ENCODE results near the gene ARSI. TPM values are rescaled to one million over a fixed set of nuclear protein-coding genes. Genes with fewer than 3 reads are reported as not detected.

Gene ARSI
- total RNA-seq, 1 donor, result 1.5 TPM

DNA sequence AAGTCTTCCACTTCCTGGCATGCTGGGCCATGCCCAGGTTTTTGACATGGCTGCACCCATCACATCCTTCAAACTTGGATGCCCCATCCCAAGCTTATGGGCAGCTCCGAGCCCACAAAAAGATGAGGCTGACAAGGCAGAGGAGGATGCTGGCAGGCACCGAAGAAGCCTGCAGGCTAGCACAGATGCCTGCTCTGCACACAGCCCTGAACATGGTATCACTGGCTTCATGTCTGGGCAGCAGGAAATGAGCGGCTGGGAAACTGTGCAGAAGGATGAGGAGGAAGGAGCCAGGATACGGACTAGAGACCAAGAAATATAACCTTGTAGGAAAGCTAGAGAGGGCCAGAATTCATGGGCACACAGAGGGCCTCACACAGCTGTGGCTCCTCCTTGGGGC is 27.9 kb downstream of the ARSI start:
- DNase-seq (ENCODE audit: low read depth), result no peak
- TF ChIP-seq, protein P1, sequence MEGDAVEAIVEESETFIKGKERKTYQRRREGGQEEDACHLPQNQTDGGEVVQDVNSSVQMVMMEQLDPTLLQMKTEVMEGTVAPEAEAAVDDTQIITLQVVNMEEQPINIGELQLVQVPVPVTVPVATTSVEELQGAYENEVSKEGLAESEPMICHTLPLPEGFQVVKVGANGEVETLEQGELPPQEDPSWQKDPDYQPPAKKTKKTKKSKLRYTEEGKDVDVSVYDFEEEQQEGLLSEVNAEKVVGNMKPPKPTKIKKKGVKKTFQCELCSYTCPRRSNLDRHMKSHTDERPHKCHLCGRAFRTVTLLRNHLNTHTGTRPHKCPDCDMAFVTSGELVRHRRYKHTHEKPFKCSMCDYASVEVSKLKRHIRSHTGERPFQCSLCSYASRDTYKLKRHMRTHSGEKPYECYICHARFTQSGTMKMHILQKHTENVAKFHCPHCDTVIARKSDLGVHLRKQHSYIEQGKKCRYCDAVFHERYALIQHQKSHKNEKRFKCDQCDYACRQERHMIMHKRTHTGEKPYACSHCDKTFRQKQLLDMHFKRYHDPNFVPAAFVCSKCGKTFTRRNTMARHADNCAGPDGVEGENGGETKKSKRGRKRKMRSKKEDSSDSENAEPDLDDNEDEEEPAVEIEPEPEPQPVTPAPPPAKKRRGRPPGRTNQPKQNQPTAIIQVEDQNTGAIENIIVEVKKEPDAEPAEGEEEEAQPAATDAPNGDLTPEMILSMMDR (IDR thresholded peaks at IDR 0.05; ENCODE audit: insufficient read depth, low read length), result no peak
- H3K4me3 ChIP-seq (ENCODE audit: low read depth, low read length), result no peak overlapping the region

DNA sequence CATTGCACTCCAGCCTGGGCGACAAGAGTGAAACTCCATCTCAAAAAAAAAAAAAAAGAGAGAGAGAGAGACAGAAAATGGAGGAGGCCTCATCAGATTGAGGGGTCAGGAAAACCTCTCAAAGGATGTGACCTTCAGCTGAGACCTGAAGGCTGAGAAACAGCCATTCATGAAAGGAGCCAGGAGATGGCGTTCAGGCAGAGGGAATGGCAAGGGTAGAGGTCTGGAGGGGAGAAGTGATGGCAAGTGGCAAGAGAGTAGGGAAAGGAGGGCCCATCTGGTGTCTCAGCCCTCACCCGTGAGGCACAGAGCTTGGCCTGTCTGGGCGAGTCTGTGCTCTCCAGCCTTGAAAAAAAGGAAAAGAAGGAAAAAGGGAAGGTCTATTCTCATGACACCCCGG is 30.2 kb downstream of the ARSI start:
- TF ChIP-seq, protein P1 (IDR thresholded peaks at IDR 0.05; ENCODE audit: insufficient read depth, low read length), result peak; percentile 63
- peak; percentile 45 for DNase-seq (ENCODE audit: low read depth)
- no peak overlapping the region for H3K4me3 ChIP-seq (ENCODE audit: low read depth, low read length)

DNA sequence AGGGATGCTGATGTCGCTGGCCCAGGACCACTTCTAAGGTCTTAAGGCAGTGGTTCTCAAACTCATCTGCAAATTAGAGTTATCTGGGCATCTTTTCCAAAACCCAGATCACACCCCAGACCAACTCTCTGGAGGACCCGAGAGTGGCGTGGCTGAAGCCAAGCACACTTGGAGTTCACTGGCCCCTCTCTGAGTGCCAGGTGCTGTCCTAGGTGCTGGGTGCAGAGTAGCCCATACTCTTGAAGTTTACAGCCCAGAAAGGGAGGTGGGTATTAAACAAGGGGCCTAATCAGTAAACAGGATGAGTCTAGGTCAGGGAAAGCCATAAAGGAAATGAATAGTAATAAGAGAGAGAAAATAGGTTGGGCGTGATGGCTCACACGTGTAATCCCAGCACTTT is 30.8 kb downstream of the ARSI start:
- TF ChIP-seq, protein P1 (IDR thresholded peaks at IDR 0.05; ENCODE audit: insufficient read depth, low read length), result no peak
- H3K4me3 ChIP-seq (ENCODE audit: low read depth, low read length), result no peak overlapping the region
- DNase-seq (ENCODE audit: low read depth), result no peak

DNA sequence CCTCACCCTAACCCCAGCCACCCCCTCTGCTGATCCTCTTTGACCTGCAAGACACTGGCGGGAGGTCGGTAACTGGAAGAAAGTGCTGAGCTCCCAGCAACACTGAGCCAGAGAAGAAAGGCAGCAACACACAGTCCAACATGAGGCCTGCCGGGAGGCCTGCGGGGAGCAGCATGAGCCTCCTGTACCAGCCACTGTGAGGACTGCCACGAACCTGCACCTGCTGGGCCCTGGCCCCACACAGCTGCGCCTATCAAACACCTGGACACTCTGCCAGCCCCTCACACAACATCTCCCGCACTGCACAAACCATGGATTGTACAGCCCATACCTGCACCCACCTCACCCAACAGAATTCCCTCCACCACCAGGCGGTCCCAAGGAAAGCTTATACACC is 31.4 kb downstream of the ARSI start:
- H3K4me3 ChIP-seq (ENCODE audit: low read depth, low read length), result no peak overlapping the region
- no peak for DNase-seq (ENCODE audit: low read depth)
- TF ChIP-seq, protein P1 (IDR thresholded peaks at IDR 0.05; ENCODE audit: insufficient read depth, low read length), result no peak

DNA sequence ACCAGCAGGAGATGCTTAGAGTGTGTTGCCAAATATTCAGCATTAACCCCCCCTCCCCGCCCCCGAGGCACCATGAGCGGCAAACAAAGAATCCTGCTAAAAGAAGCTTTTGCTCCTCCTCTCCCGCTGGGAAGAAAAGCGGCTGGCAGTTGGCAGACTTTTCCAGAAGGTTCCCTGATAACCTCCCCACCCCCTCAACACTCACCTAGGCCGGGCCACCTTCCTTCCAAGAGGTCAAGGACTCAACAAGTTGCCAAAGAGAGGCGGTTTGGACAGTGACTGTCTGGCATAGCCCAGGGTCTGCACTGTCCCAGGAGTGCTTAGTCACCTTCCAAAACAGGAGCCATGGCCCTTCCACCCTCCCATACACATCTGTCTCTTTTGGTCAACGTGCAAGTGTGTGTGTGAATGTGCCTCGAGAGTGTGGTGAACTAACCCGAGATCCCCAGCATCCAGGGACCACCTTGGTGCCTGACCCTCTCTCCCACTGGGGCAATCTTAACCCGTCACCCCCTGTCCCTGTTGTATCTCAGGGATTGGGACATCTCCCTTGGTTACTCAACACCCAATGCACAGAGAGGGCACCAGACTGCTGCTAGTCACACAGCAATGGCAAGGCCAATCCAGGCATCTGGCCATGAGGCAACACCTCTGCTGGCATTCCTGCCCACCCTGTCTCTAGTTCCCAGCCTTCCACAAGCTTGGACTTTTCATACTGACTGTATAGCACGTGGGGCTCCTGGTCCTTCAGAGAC is 32.0 kb downstream of the ARSI start:
- TF ChIP-seq, protein P1 (IDR thresholded peaks at IDR 0.05; ENCODE audit: insufficient read depth, low read length), result no peak
- no peak for DNase-seq (ENCODE audit: low read depth)
- H3K4me3 ChIP-seq (ENCODE audit: low read depth, low read length), result no peak overlapping the region

DNA sequence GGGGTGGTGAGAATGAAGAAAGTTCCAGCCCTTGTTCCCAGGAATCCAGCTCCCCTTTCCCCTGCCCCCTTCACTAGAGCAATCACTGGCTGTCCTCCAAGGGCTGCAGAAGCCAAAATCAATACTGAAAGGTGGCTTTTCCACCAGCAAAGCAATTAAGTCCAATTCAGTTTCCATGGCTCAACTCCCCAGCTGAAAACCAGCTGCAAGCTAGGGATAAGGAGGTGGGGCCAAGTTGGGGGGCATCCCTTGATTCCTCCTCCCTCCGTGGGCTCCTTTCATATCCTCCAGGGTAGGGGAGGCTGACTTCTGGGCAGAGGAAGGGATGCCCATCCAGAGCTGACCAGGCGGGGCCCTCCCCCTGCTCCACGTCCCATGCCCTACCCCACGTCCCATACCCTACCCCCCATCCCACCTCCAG is 35.8 kb downstream of the ARSI start:
- H3K4me3 ChIP-seq (ENCODE audit: low read depth, low read length), result no peak overlapping the region
- TF ChIP-seq, protein P1 (IDR thresholded peaks at IDR 0.05; ENCODE audit: insufficient read depth, low read length), result no peak
- no peak for DNase-seq (ENCODE audit: low read depth)
